ENCODE measurements around the gene PNLIPRP1.

Gene PNLIPRP1

DNA sequence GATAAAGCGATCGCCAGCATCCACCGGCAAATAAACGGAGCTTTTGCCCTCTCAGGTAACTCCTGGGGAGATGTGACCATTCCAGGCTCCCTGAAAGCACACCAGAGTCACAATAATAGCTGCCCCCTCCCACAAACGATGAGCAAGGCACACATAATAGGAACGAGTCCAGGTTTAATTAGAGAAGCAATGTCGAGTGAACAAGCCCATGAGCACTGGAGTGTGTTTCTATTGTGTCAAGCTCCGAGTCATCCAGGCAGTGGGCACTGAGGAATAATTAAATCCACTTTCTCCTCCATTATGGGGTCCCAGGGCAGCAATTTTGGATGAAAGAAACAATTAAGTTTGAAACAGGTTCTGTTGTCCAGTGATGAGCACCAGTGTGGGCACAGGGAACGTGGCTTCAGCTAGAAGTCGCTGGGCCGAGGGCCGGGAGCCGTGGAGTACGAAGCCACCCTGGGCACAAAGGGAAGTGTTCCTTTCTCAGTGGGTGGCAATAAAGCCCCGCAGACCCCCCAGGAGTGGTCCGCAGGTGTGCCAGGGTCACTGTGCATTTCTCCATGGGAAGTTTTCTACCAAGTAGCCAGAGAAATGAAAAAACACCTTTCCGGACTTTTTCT lies 41.9 kb downstream of the PNLIPRP1 start:
- DNase-seq, result no peak

GRCh38 chr10:116633216-116633600 lies 42.4 kb downstream of the PNLIPRP1 start:
- DNase-seq, result no peak

GRCh38 chr10:116634126-116634975 lies 43.6 kb downstream of the PNLIPRP1 start:
- no peak for DNase-seq

DNA sequence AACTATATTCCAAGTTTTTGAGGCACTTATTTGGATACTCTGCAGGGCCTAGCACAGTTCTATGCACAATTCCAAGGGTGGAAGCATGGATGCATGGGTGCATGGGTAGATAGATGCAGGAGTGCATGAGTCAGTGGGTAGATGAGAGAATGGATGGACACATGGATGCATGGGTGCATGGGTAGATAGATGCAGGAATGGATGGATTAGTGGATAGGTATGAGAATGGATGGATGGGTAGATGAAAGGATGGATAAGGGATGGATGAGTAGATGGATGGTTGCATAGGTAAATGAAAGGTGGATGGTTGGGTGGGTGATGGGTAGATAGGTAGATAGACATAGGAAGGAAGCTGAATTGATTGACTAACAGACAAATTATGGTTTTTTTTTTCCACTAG lies 45.6 kb downstream of the PNLIPRP1 start:
- DNase-seq, result no peak

GRCh38 chr10:116636976-116637375 lies 46.2 kb downstream of the PNLIPRP1 start:
- DNase-seq, result no peak

DNA sequence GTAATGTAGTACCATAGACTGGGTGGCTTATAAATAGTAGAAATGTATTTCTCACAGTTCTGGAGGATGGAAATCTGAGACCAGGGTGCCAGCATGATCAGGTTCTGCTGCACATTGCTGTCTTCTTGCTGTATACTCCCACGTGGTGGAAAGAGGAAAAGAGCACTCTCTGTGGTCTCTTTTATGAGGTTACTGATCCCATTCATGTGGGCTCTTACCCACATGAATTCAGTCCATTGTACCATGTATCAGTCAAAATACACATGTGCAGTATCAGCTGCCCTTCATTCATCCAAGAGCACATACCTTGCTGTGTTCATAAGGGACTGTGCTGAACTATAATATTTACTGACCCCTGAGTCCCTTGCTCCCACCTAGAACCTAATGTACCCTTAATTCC lies 47.1 kb downstream of the PNLIPRP1 start:
- no peak for DNase-seq

GRCh38 chr10:116646502-116646901 lies 55.7 kb downstream of the PNLIPRP1 start:
- no peak for DNase-seq

DNA sequence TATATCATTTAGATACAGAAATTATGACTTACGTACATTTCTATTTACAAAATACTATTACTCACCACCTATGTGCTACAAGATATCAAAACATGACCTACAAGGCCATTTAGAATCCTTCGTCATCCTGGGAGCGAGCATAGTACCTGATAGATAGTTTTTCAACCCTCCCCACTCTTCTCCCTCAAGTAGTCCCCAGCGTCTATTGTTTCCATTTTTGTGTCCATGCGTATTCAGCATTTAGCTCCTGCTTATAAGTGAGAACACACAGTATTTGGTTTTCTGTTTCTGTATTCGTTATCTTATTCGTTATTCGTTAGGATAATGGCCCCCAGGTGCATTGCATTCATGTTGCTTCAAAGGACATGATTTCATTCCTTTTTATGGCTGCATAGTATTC lies 58.1 kb downstream of the PNLIPRP1 start:
- no peak for DNase-seq

- no peak for DNase-seq
Observed at GRCh38 chr10:116653885-116654284, 63.1 kb downstream of the PNLIPRP1 start.

DNA sequence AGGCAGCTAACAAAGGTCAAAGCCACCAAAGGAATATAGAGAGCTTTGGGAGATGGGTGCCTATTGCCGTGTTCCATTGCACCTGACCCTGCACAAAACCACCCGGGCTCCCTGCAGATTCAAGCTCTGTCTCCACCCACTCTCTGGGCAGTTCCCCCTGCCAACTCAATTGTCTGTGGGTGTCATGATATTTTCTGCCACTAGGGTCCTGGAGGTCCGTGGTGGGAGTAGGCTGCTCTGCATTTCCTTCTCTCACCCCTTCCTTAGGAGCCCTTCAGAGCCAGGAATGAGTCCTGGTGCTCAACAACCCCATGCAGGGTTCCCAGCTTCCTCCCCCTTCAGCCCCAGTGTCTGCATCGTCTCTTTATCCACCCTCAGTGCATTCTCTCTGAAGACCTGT lies 64.1 kb downstream of the PNLIPRP1 start:
- no peak for DNase-seq

DNA sequence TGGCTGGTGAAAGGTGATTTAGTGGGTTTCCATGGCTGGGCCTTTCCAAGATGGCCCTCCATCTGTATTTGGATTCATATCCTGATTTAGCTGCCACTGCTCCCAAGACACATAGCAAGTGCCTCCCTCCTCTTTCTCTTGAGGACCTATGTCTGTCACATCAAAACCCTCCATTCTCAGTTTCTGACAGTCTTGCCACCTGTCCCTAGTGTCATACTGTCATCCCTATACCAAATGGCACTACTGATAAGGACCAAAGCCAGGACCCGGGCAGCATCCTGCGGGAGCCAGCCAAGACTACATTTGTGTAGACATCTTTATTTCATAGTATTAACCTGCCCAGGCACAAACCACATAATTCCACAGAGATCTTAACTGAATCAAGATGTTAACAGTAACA lies 64.8 kb downstream of the PNLIPRP1 start:
- DNase-seq, result no peak

- DNase-seq, result no peak
Observed at GRCh38 chr10:116656044-116656443, 65.3 kb downstream of the PNLIPRP1 start.

- no peak for DNase-seq
Observed at GRCh38 chr10:116657863-116658551, 67.2 kb downstream of the PNLIPRP1 start.

All from NCI-H187 treated with DMSO at 0.1 percent for 48 hours (cell line).